ENCODE data around the gene ODAD4.
"Not testable (repeated sequence)": the region's sequence is repeated elsewhere in the genome, so short reads cannot be mapped to it uniquely, and the experiment has no call there.

The ODAD4 gene

GRCh38 chr17:42005166-42005565 lies 74.7 kb downstream of the ODAD4 start:
- DNase-seq = no peak

GRCh38 chr17:42009170-42009569 lies 78.8 kb downstream of the ODAD4 start:
- no peak for DNase-seq

GRCh38 chr17:42010266-42010680 lies 79.9 kb downstream of the ODAD4 start:
- not testable (repeated sequence) for DNase-seq

GRCh38 chr17:42010898-42011516 lies 80.6 kb downstream of the ODAD4 start:
- DNase-seq = no peak

GRCh38 chr17:42012363-42012762 lies 81.9 kb downstream of the ODAD4 start:
- not testable (repeated sequence) for DNase-seq

- not testable (repeated sequence) for DNase-seq
Observed at GRCh38 chr17:42013740-42014139, 83.3 kb downstream of the ODAD4 start.

Measured in NCI-H2171 (cell line).